Measurements from ENCODE around the gene PSG5.

- no peak for TF ChIP-seq CTCF (IDR thresholded peaks at IDR 0.05)
- no peak for TF ChIP-seq POLR2A (IDR thresholded peaks at IDR 0.05)
Measured at GRCh38 chr19:43152214-43152613, 34.1 kb downstream of the PSG5 start.
